SU-DHL-6 (cell line): Measurements from ENCODE around the gene CORO1A.

Source experiments
- H2AFZ ChIP-seq: fragments of 200-600 bp; sonication (generic); 2 replicates; pipeline ENCODE4 v1.6.1; 2014; ENCODE audit warnings: low read depth, mild to moderate bottlenecking, moderate library complexity, mixed read lengths, antibody characterized with exemption, low read length; ENCODE audit not compliant: severe bottlenecking
- H3F3A ChIP-seq: fragments of 200-600 bp; shearing (Covaris generic); 2 replicates; pipeline ENCODE4 v1.6.0; 2016; ENCODE audit warnings: antibody characterized with exemption, mild to moderate bottlenecking; ENCODE audit not compliant: insufficient read depth
- H3K27ac ChIP-seq: fragments of 200-600 bp; sonication (generic); 2 replicates; pipeline ENCODE4 v1.5.1; 2016; ENCODE audit warnings: low read depth, mild to moderate bottlenecking, low read length, moderate library complexity, mixed read lengths
- H3K27me3 ChIP-seq: fragments of 200-600 bp; sonication (generic), shearing (Covaris generic); 2 replicates; pipeline ENCODE4 v1.6.0; 2014; ENCODE audit warnings: mild to moderate bottlenecking, low read length
- H3K36me3 ChIP-seq: fragments of 200-600 bp; sonication (generic); 2 replicates; pipeline ENCODE4 v1.6.1; 2014; ENCODE audit warnings: mild to moderate bottlenecking, low read length, mixed read lengths
- H3K4me2 ChIP-seq: fragments of 300-600, 200-600 bp; shearing (Covaris generic), sonication (generic); 2 replicates; pipeline ENCODE4 v1.6.0; 2014; ENCODE audit warnings: low read length, low read depth, mild to moderate bottlenecking; ENCODE audit not compliant: poor library complexity, severe bottlenecking
- H3K4me3 ChIP-seq: fragments of 200-600 bp; sonication (generic); 2 replicates; pipeline ENCODE4 v1.5.1; 2014; ENCODE audit warnings: antibody characterized with exemption, low read length, mild to moderate bottlenecking, mixed read lengths; ENCODE audit not compliant: insufficient read depth, poor library complexity, severe bottlenecking
- H3K79me2 ChIP-seq: fragments of 200-600 bp; sonication (generic); 2 replicates; pipeline ENCODE4 v1.6.1; 2014; ENCODE audit warnings: mild to moderate bottlenecking, low read length, moderate library complexity; ENCODE audit not compliant: insufficient read depth
- H3K9ac ChIP-seq: fragments of 200-600 bp; sonication (generic); 2 replicates; pipeline ENCODE4 v1.7.0; 2014; ENCODE audit warnings: mild to moderate bottlenecking, low read length
- H3K9me2 ChIP-seq: fragments of 200-600 bp; sonication (generic); replicated peaks from 2 replicates; pipeline ENCODE4 v1.6.1; 2014; ENCODE audit warnings: low read length; ENCODE audit not compliant: insufficient read depth
- H3K9me3 ChIP-seq: fragments of 200-600 bp; sonication (generic); 2 replicates; pipeline ENCODE4 v1.6.1; 2014; ENCODE audit warnings: low read length, mixed read lengths; ENCODE audit not compliant: insufficient read depth
- H4K20me1 ChIP-seq: fragments of 200-600 bp; sonication (generic); 2 replicates; pipeline ENCODE4 v1.6.1; 2014; ENCODE audit warnings: low read depth, mild to moderate bottlenecking, antibody characterized with exemption, low read length, moderate library complexity, mixed read lengths
- EZH2phosphoT487 ChIP-seq: fragments of 200-600 bp; sonication (generic), shearing (Covaris generic); conservative IDR thresholded peaks from 2 replicates; pipeline ENCODE4 v1.6.1; 2018; ENCODE audit warnings: mild to moderate bottlenecking, antibody characterized with exemption, low read length, moderate library complexity, mixed read lengths
- TF ChIP-seq, protein P1 (sequence below): fragments of 200-600 bp; sonication (generic); IDR thresholded peaks from one replicate; pipeline ENCODE4 v1.5.1; 2017; ENCODE audit warnings: antibody characterized with exemption, mild to moderate bottlenecking, low read length, moderate library complexity; ENCODE audit not compliant: insufficient read depth, poor library complexity, severe bottlenecking

Gene CORO1A

DNA sequence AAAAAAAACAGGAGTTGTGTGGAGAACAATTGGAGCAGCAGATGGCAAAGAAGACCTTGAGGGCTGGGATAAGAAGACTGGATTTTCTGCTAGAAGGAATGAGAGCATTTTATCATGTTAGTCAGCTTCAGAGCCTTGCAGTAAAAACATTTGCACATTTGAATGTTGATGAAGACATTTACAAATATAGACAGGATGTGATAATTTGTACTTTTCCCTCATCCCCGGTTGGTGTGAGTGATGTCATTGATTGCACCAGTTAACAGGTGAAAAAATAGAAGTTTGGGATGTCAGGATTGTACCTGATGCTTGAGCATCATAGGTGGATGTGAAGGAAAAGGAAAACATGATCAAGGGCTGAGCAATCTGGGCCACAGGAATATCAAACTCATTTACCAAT lies 37.7 kb upstream of the CORO1A start:
- H3K27ac ChIP-seq: no peak overlapping the region
- H3K27me3 ChIP-seq: no peaks in the 10 kb centered on the region
- H3K36me3 ChIP-seq: no peaks in the 10 kb centered on the region
- H3K79me2 ChIP-seq: no peaks in the 10 kb centered on the region
- H4K20me1 ChIP-seq: no peaks in the 10 kb centered on the region
- H3K9ac ChIP-seq: no peak overlapping the region
- no peaks in the 10 kb centered on the region for H3F3A ChIP-seq
- H3K4me3 ChIP-seq: no peak overlapping the region
- H3K9me3 ChIP-seq: peaks cover 6% of the 10 kb centered on the region; the same call in 1 of the 2 replicates
- TF ChIP-seq, protein P1, sequence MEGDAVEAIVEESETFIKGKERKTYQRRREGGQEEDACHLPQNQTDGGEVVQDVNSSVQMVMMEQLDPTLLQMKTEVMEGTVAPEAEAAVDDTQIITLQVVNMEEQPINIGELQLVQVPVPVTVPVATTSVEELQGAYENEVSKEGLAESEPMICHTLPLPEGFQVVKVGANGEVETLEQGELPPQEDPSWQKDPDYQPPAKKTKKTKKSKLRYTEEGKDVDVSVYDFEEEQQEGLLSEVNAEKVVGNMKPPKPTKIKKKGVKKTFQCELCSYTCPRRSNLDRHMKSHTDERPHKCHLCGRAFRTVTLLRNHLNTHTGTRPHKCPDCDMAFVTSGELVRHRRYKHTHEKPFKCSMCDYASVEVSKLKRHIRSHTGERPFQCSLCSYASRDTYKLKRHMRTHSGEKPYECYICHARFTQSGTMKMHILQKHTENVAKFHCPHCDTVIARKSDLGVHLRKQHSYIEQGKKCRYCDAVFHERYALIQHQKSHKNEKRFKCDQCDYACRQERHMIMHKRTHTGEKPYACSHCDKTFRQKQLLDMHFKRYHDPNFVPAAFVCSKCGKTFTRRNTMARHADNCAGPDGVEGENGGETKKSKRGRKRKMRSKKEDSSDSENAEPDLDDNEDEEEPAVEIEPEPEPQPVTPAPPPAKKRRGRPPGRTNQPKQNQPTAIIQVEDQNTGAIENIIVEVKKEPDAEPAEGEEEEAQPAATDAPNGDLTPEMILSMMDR: no peak
- TF ChIP-seq EZH2phosphoT487: no peak
- no peak overlapping the region for H3K4me2 ChIP-seq
- H2AFZ ChIP-seq: no peak overlapping the region
- no peaks in the 10 kb centered on the region for H3K9me2 ChIP-seq

DNA sequence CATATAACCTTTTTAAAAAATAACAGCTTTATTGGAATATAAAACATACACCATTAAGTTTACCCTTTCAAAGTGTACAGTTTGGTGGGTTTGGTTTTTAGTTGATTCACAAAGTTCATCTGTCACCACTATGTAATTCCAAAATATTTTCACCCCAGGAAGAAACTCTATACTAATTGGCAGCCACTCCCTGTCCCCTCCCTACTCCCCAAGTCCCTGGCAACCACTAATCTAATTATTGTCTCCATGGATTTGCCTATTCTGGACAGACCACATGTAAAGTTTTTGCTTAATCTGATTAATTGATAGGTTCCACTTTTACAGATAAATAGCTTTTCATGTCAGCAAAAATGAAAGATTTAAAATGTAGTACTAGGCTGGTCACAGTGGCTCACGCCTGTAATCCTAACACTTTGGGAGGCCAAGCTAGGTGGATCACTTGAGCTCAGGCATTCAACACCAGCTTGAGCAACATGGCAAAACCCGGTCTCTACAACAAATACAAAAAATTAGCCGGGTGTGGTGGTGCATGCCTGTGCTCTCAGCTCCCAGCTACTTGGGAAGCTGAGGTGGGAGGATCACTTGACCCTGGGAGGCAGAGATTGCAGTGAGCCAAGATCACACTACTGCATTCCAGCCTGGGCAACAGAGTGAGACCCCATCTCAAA lies 35.4 kb upstream of the CORO1A start:
- Histone ChIP-seq H3K4me3 (no peak overlapping the region), H3K9me2 (no peaks in the 10 kb centered on the region), H3K27me3 (no peaks in the 10 kb centered on the region), H4K20me1 (no peaks in the 10 kb centered on the region), H3F3A (no peaks in the 10 kb centered on the region), H3K36me3 (no peaks in the 10 kb centered on the region), H2AFZ (no peak overlapping the region), H3K9ac (no peak overlapping the region), H3K9me3 (peaks cover 6% of the 10 kb centered on the region; the same call in 1 of the 2 replicates), H3K27ac (no peak overlapping the region), H3K79me2 (no peaks in the 10 kb centered on the region), H3K4me2 (no peak overlapping the region)
- TF ChIP-seq, protein P1: no peak
- no peak for TF ChIP-seq EZH2phosphoT487

DNA sequence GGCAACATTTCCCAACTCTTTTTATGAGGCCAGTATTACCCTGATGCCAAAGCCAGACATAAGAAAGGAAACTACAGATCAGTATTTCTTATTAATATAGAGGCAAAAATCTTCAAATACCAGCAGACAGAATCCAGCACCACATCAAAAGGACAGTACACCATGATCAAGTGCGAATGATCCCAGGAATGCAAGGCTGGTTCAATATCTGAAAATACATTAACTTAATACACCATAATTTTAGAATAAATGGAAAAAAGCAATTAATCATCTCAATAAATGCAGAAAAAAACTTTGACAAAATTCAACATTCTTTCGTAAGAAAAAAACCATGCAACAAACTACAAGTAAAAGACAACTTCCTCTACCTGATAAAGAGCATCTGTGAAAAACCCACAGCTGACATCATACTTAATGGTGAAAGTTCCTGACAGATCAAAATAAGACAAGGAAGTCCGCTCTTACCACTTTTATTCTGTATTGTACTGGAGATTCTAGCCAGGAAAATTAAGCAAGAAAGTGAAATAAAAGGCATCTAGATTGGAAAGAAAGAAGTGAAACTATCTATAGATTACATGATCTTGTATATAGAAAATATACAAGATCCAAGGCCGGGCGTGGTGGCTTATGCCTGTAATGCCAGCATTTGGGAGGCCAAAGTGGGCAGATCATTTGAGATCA lies 34.0 kb upstream of the CORO1A start:
- Histone ChIP-seq H3K4me3 (no peak overlapping the region), H3K27ac (no peak overlapping the region)

More for the DNA sequence above, 34.0 kb upstream of the CORO1A start:
- H2AFZ ChIP-seq: no peak overlapping the region
- no peak overlapping the region for H3K4me2 ChIP-seq
- no peaks in the 10 kb centered on the region for H3K79me2 ChIP-seq
- H3K9me3 ChIP-seq: peaks cover 6% of the 10 kb centered on the region; the same call in 1 of the 2 replicates
- H3F3A ChIP-seq: no peaks in the 10 kb centered on the region
- H3K27me3 ChIP-seq: no peaks in the 10 kb centered on the region
- H3K9me2 ChIP-seq: no peaks in the 10 kb centered on the region
- H3K9ac ChIP-seq: no peak overlapping the region
- TF ChIP-seq, protein P1: no peak
- no peak for TF ChIP-seq EZH2phosphoT487
- no peaks in the 10 kb centered on the region for H3K36me3 ChIP-seq
- no peaks in the 10 kb centered on the region for H4K20me1 ChIP-seq
